Upper lobe of left lung (tissue), 4 donors: ENCODE measurements around the gene EIF1AX.

ENCODE experiments used
- CTCF ChIP-seq, 6 experiments: fragments of 450-650 bp in 4 of 6; fragments of 200-600 bp in 2 of 6; sonication (generic) in 2 of 6; IDR thresholded peaks; one replicate each; pipeline ENCODE4 v1.5.1; 2016 to 2019; ENCODE audit warnings: antibody characterized with exemption in 6 of 6
- POLR2A ChIP-seq, 4 donors: fragments of 450-650 bp; IDR thresholded peaks; one replicate each; pipeline ENCODE4 v1.5.1; 2016 to 2017; ENCODE audit warnings: antibody characterized with exemption in 4 of 4, mild to moderate bottlenecking in 2 of 4

DNA sequence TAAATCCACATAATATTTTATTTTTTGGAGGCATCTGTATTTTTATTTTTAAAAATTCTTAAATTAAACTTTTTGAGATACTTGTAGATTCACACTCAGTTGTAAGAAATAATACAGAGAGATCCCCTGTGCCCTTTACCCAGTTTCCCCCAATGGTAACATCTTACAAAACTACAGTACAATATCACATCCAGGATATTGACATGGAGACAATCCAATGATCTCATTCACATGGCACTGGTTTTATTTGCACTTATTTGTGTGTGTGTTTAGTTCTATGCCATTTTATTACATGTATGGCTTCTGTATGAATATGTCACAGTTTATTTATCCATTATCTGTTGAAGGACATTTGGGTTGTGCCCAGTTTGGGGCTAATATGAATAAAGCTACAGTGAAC is 35.5 kb upstream of the EIF1AX start:
- TF ChIP-seq CTCF (IDR thresholded peaks at IDR 0.05) (no peak), POLR2A (IDR thresholded peaks at IDR 0.05) (no peak)
